K562 (cell line): ENCODE measurements around the gene SHROOM3.

ENCODE experiments used
- E2F8 ChIP-seq: fragments of 450-650 bp; IDR thresholded peaks from 2 replicates; pipeline ENCODE4 v1.7.1; 2018; ENCODE audit warnings: mild to moderate bottlenecking, low read depth; ENCODE audit not compliant: partially characterized antibody
- ETS1 ChIP-seq: conservative IDR thresholded peaks from 2 replicates; pipeline ENCODE4 v1.6.1; 2011; ENCODE audit warnings: low read depth, mild to moderate bottlenecking, low read length; ENCODE audit not compliant: control insufficient read depth
- GABPB2 ChIP-seq: fragments of 250-450 bp; sonication (Bioruptor Pico); conservative IDR thresholded peaks from 2 replicates; pipeline ENCODE4 v1.5.1; 2021; ENCODE audit warnings: mild to moderate bottlenecking

- TF ChIP-seq GABPB2 (CRISPR knock-in tag) (no peak), ETS1 (no peak), E2F8 (no peak)
Measured at GRCh38 chr4:76830964-76831703, 396.1 kb downstream of the SHROOM3 start.
